Heart left ventricle (tissue), 13 donors: Measurements from ENCODE around the gene P2RX7.

Experiments
- POLR2A ChIP-seq, 2 donors: fragments of 450-650 bp; IDR thresholded peaks; one replicate each; pipeline ENCODE4 v1.6.1; 2017; ENCODE audit warnings: antibody characterized with exemption in 2 of 2, mild to moderate bottlenecking in 2 of 2, moderate library complexity in 2 of 2
- TF ChIP-seq, protein P1 (sequence below), 12 donors: fragments of 200-600 bp; sonication (generic) in 4 of 12; IDR thresholded peaks; one replicate each; pipeline versions ENCODE4 v1.5.0 to v1.8.0; 2018 to 2022; ENCODE audit warnings: antibody characterized with exemption in 12 of 12, mild to moderate bottlenecking in 5 of 12
- donor health status: ischemic (EF 13 %, LVEDD 7.1; RV severe dilation, severe dysfunction).
- donor health status: DM: no; HTN: yes; CAD: no.
- donor health status: DM: no; HTN: no; CAD: no.
- donor health status: ischemic (EF 25% LVEDD 6.9; RV normal size, moderate dysfunction).
- donor health status: ischemic (EF 25% LVEDD 5.7; RV mildly dilated, moderate dysfunction).
- donor health status: ischemic (EF 35%, LVEDD 5.7; RV mildly dilated, moderate dysfunction).
- donor health status: nonischemic (EF 11% LVEDD 7.7; RV severe dilation, severe dysfunction).
- donor health status: DM: yes; HTN: yes; CAD: no.
- donor health status: PGD.
- donor health status: ischemic (EF 29% LVEDD 5.4; RV normal size, mild dysfunction).
- donor health status: nonischemic (EF 23%, LVEDD 6.1; RV moderate dilation, normal function).

DNA sequence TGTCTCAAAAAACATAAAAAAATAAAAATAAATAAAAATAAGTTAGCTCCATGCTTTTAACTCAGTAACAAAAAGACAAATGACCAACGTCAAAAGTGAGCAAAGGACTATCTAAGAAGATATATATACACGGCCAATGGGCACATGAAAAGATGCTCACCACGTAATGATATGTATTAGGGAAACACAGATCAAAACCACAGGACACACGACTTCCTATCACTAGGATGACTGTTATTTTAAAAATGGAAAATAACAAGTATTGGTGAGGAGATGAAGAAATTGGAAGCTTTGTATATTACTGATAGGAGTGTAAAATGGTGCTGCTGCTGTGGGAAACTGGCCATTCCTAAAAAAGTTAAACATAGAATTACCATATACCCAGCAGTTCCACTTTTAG, 20.2 kb upstream of the P2RX7 start:
- TF ChIP-seq, protein P1, sequence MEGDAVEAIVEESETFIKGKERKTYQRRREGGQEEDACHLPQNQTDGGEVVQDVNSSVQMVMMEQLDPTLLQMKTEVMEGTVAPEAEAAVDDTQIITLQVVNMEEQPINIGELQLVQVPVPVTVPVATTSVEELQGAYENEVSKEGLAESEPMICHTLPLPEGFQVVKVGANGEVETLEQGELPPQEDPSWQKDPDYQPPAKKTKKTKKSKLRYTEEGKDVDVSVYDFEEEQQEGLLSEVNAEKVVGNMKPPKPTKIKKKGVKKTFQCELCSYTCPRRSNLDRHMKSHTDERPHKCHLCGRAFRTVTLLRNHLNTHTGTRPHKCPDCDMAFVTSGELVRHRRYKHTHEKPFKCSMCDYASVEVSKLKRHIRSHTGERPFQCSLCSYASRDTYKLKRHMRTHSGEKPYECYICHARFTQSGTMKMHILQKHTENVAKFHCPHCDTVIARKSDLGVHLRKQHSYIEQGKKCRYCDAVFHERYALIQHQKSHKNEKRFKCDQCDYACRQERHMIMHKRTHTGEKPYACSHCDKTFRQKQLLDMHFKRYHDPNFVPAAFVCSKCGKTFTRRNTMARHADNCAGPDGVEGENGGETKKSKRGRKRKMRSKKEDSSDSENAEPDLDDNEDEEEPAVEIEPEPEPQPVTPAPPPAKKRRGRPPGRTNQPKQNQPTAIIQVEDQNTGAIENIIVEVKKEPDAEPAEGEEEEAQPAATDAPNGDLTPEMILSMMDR (IDR thresholded peaks at IDR 0.05) = no peak
- no peak for TF ChIP-seq POLR2A (IDR thresholded peaks at IDR 0.05)
